Measurements from ENCODE around the gene KLF2.

DNA sequence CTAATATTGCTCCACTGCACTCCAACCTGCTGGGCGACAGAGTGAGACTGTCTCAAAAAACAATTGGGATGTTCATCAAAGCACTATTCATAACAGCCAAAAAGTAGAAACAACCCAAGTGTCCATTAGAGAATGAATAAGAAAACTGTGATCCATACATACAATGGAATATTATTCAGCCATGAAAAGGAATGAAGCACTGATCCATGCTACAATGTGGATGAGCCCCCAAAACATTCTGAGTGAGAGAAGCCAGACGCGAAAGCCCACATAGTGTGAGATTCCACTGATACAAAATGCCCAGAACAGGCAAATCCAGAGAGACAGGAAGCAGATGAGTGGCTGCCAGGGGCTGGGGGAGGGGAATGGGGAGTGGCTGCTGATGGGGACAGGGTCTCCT is 16.0 kb downstream of the KLF2 start:
- TF ChIP-seq, protein P1, sequence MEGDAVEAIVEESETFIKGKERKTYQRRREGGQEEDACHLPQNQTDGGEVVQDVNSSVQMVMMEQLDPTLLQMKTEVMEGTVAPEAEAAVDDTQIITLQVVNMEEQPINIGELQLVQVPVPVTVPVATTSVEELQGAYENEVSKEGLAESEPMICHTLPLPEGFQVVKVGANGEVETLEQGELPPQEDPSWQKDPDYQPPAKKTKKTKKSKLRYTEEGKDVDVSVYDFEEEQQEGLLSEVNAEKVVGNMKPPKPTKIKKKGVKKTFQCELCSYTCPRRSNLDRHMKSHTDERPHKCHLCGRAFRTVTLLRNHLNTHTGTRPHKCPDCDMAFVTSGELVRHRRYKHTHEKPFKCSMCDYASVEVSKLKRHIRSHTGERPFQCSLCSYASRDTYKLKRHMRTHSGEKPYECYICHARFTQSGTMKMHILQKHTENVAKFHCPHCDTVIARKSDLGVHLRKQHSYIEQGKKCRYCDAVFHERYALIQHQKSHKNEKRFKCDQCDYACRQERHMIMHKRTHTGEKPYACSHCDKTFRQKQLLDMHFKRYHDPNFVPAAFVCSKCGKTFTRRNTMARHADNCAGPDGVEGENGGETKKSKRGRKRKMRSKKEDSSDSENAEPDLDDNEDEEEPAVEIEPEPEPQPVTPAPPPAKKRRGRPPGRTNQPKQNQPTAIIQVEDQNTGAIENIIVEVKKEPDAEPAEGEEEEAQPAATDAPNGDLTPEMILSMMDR (IDR thresholded peaks at IDR 0.05; ENCODE audit: borderline replicate concordance, extremely low read depth, low read length, poor library complexity, severe bottlenecking), result no peak
- no peak for TF ChIP-seq EZH2 (IDR thresholded peaks at IDR 0.05; ENCODE audit: borderline replicate concordance, low read depth, low read length, severe bottlenecking)
